Small intestine (tissue), 7 donors: Measurements from ENCODE around the gene JHY. TPM values are rescaled to one million over a fixed set of nuclear protein-coding genes. Genes with fewer than 3 reads are reported as not detected.
A peak's percentile ranks its signal among the peaks of the same experiment; 100 is the strongest.

Experiments used
- DNase-seq, 2 donors: peaks; one replicate each; pipeline versions ENCODE4 v3.0.0 to v3.0.0-alpha.2; 2013
- FAIRE-seq: peaks from 2 replicates; lab custom pipeline; 2012; peaks lifted over from hg19 to GRCh38; lab: Jason Lieb, UNC
- H3K27ac ChIP-seq, 3 donors: one replicate each; pipeline ENCODE4 v1.5.1; 2013; ENCODE audit warnings: low read length in 2 of 3, mild to moderate bottlenecking in 2 of 3, control low read depth in 1 of 3, inconsistent platforms in 1 of 3, low read depth in 1 of 3, moderate library complexity in 1 of 3
- H3K27me3 ChIP-seq, 3 donors: one replicate each; pipeline ENCODE4 v1.6.1; 2013; ENCODE audit warnings: low read length in 3 of 3, inconsistent platforms in 1 of 3; ENCODE audit not compliant: control insufficient read depth in 3 of 3, insufficient read depth in 3 of 3
- H3K36me3 ChIP-seq, 3 donors: one replicate each; pipeline ENCODE4 v1.6.1; 2013; ENCODE audit warnings: low read length in 3 of 3, inconsistent platforms in 1 of 3, low read depth in 1 of 3, mild to moderate bottlenecking in 1 of 3, moderate library complexity in 1 of 3; ENCODE audit not compliant: control insufficient read depth in 3 of 3, insufficient read depth in 2 of 3
- H3K4me1 ChIP-seq, 3 donors: one replicate each; pipeline ENCODE4 v1.6.1; 2013; ENCODE audit warnings: low read length in 2 of 3, inconsistent platforms in 1 of 3, low read depth in 1 of 3, mild to moderate bottlenecking in 1 of 3, moderate library complexity in 1 of 3; ENCODE audit not compliant: control insufficient read depth in 3 of 3, insufficient read depth in 2 of 3
- H3K4me3 ChIP-seq, 3 donors: one replicate each; pipeline ENCODE4 v1.5.1; 2013; ENCODE audit warnings: low read length in 3 of 3, control low read depth in 1 of 3, inconsistent platforms in 1 of 3, low read depth in 1 of 3, mild to moderate bottlenecking in 1 of 3, moderate library complexity in 1 of 3
- H3K9me3 ChIP-seq, 2 donors: one replicate each; pipeline ENCODE4 v1.6.1; 2013; ENCODE audit warnings: low read depth in 1 of 2, low read length in 1 of 2; ENCODE audit not compliant: control insufficient read depth in 2 of 2, insufficient read depth in 1 of 2
- WGBS, 3 donors: extraction: QIAGEN DNeasy Blood & Tissue Kit; methylation state at CpG; one replicate each; pipeline ENCODE4 v1.1.7; 2013; 5-methylcytosine and 5-hydroxymethylcytosine counted together
- polyA plus RNA-seq, 4 donors: library from polyadenylated mRNA; stranded (reverse) in 3 of 4; unstranded in 1 of 4; fragments of 200-250 nt in 3 of 4; fragments of 120-200 nt in 1 of 4; gene quantifications; one replicate each; pipeline versions ENCODE4 v1.2.1 to v1.2.3, GENCODE V29; 2013
- donor health status: healthy with polysubstance abuse.
- donor health status: control.
- donor health status: control.
- donor health status: Bipolar disorder and iron deficiency.
- donor health status: healthy.

The JHY gene
- polyA plus RNA-seq, 4 donors: 1.3 to 7.2 (median 1.6) TPM

DNA sequence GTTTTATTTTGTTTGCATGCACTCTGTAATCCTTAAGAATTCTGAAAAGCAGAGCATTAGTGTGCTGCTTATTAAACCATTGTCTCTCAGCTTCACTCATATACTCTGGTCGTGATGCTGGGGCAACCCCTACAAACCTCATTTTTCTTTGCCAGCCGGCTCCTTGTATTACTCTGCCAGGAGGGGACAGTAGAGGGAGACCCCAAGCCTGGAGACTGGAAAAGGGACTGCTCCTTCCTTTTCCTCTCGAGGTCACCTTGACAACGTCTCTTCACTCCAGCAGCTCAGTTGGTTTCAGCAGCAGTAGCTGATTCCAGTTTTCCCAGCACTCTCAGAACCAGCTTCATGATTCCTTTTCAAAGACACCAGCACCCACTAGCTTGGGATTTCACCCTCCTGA is 2.8 kb upstream of the JHY start:
- H3K36me3 ChIP-seq: no peaks in the 10 kb centered on the region
- peaks cover 0 to 6% (median 0%) of the 10 kb centered on the region in 3 donors for H3K27me3 ChIP-seq
- WGBS, 3 donors: 39 to 50% (median 50%) methylated on average over 4 of the region's 4 CpGs
- no peak overlapping the region for H3K4me3 ChIP-seq
- no peaks in the 10 kb centered on the region for H3K9me3 ChIP-seq
- DNase-seq (no peak), FAIRE-seq (no peak)
- H3K4me1 ChIP-seq: no peaks in the 10 kb centered on the region
- H3K27ac ChIP-seq: no peak overlapping the region

DNA sequence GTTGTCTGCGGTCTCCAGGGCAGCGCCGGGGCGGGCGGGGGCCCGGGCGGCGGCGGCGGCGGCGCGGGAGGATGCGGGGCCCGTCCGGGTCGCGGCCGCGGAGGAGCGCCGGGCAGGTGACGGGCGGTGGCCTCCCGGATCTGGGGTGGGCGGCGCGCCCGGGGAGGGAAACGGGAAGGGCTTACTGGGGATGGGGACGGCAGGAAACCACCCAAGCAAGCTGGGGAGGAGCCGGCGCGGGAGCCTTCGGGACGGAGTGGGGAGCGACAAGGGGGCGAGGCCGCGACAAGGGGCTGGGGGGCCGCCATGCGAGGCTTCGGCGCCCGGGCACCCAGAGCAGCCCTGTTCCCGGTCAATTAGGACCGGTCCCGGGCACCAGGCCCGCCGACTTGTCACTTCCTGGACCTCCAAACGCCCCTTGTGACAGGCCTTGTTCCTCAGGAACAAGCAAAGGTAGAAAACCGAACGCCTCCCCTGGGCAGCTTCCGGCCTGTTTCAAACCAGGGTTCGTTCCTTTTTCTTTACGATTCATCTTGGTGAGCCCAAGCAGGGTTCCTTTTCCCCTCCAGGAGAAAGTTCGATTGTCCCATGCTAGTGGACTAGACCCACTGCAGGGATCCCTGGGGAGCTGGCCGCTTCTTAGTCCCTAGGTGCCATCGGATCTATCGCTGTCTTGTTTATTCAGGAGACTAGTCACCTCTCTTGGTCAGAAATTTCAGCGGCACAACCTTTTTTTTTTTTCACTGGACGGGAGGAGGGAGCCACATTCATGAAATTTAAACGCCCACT is 492 bp downstream of the JHY start:
- DNase-seq: peak; percentile 47 to 84
- Histone ChIP-seq H3K4me3 (peak overlapping the region; percentile 59 to 81 (median 65)), H3K27me3 (peaks cover 0 to 6% (median 0%) of the 10 kb centered on the region in 3 donors), H3K9me3 (no peaks in the 10 kb centered on the region), H3K36me3 (peaks cover 0 to 7% (median 0%) of the 10 kb centered on the region in 3 donors), H3K4me1 (no peaks in the 10 kb centered on the region), H3K27ac (peak overlapping the region; percentile 68 to 91 (median 80))
- FAIRE-seq: no peak
- 1% methylated on average over 22 to 63 of the region's 63 CpGs for WGBS, 3 donors

DNA sequence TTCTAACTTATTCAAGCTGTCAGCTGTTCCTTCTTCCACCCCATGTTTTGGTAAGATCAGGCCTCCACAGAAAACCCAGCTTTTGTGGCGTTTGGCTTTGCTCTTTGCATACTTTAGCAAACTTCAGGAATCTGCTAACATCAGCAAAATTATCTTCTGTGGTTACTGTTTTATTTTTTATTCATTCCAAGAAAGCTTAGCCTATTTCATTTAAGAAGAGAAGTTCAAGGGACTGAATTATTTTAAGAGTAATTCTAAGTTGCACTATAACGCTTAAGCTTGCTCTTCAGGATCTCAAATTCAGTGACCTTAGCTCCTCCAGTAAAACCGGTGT is 1.1 kb downstream of the JHY start:
- peaks cover 0 to 8% (median 0%) of the 10 kb centered on the region in 3 donors for H3K36me3 ChIP-seq
- DNase-seq (no peak), FAIRE-seq (no peak)
- H3K9me3 ChIP-seq: no peaks in the 10 kb centered on the region
- H3K27ac ChIP-seq: peak overlapping the region; percentile 68 to 91 (median 80)
- 49 to 62% (median 60%) methylated on average over 3 of the region's 3 CpGs for WGBS, 3 donors
- no peaks in the 10 kb centered on the region for H3K4me1 ChIP-seq
- peak overlapping the region in 2 of 3 donors; percentile 59 to 81 for H3K4me3 ChIP-seq
- peaks cover 0 to 6% (median 0%) of the 10 kb centered on the region in 3 donors for H3K27me3 ChIP-seq

DNA sequence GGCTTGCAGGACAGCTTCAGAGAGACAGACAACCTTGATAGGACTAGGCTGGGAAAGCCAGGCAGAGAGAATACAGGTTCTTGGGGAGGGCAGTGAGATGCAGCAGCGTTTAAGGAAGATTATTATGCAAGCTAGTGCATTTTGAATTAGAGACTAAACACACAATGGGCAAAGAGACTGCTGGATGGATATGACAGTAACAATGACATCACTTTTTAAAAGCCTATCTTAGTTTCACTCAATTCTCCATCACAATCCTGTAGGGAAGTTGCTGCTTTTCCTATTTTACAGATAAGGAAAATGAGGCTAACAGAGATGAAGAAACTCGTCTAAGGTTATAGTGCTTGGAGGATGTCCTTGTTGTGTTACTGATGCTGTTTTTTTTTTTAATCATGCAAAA is 5.6 kb downstream of the JHY start:
- Histone ChIP-seq H3K27me3 (no peaks in the 10 kb centered on the region), H3K4me3 (no peak overlapping the region), H3K9me3 (no peaks in the 10 kb centered on the region), H3K4me1 (no peaks in the 10 kb centered on the region), H3K36me3 (peaks cover 0 to 11% (median 0%) of the 10 kb centered on the region in 3 donors), H3K27ac (no peak overlapping the region)
- FAIRE-seq (no peak), DNase-seq (no peak)
- 63 to 67% (median 65%) methylated on average over 2 of the region's 2 CpGs for WGBS, 3 donors

- 81 to 90% (median 86%) methylated on average over 5 of the region's 5 CpGs for WGBS, 3 donors
- Histone ChIP-seq H3K36me3 (peaks cover 0 to 11% (median 0%) of the 10 kb centered on the region in 3 donors), H3K27ac (no peak overlapping the region), H3K27me3 (no peaks in the 10 kb centered on the region), H3K9me3 (no peaks in the 10 kb centered on the region), H3K4me3 (no peak overlapping the region), H3K4me1 (no peaks in the 10 kb centered on the region)
- DNase-seq (no peak), FAIRE-seq (no peak)
These were observed 10.6 kb downstream of the JHY start for GRCh38 chr11:122893131-122893530.

DNA sequence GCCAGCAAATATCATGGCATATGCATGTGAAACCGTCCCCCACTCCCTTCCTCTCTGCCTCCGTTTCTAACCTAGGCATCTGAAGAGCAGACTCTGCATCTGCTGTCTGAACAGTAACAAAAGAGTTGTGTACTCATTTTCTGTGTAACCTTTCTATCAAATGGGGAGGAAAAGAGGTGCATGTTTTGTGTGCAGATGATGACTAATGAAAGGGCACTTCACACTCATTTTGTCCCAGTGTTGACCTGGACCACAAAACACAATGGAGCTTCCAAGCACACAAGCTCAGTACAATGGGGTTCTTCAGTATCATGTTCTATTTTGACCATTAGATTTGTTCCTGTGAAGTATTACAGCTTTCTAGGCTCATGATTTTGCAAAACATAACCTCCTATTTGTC is 13.0 kb downstream of the JHY start:
- DNase-seq (no peak), FAIRE-seq (no peak)
- WGBS, 3 donors: 87 to 88% (median 88%) methylated on average over 2 of the region's 2 CpGs
- Histone ChIP-seq H3K9me3 (no peaks in the 10 kb centered on the region), H3K4me3 (no peak overlapping the region), H3K27me3 (no peaks in the 10 kb centered on the region), H3K36me3 (peaks cover 0 to 8% (median 0%) of the 10 kb centered on the region in 3 donors), H3K4me1 (no peaks in the 10 kb centered on the region), H3K27ac (no peak overlapping the region)

DNA sequence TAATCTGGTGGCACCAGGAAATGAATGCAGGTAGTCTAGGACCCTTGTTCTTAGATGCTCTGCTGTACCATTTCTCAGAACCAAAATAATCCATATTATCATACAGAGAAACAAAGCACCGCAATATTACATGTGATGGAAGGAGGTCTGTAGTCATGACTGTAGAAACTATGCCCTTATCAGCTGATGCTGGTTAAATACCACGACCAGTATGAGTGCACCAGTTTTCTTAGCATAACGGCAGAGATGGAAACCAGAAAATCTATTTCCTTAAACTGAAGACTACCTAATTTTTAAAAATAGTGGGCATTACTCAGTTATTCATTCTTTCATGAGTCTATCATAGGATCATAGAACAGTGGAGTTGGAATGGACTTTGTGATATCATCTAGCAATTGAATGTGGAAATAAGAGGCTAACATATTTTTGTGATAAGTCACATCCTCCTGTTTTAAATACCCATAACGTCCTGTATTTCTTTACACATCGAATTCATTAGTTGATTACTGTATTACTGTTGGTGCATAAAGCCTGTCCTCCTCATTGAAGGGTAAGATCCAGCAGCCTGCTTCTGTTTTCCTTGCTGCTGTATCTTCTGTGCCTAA is 15.1 kb downstream of the JHY start:
- 74 to 78% (median 74%) methylated on average over 5 of the region's 5 CpGs for whole genome bisulfite sequencing, 3 donors
- DNase-seq (no peak), FAIRE-seq (no peak)
- H3K27ac ChIP-seq: no peak overlapping the region
- no peaks in the 10 kb centered on the region for H3K27me3 ChIP-seq
- H3K4me1 ChIP-seq: no peaks in the 10 kb centered on the region
- peaks cover 0 to 8% (median 0%) of the 10 kb centered on the region in 3 donors for H3K36me3 ChIP-seq
- H3K4me3 ChIP-seq: no peak overlapping the region
- no peaks in the 10 kb centered on the region for H3K9me3 ChIP-seq

GRCh38 chr11:122898799-122899198 is 16.2 kb downstream of the JHY start:
- DNase-seq (no peak), FAIRE-seq (no peak)
- Histone ChIP-seq H3K27me3 (no peaks in the 10 kb centered on the region), H3K4me1 (no peaks in the 10 kb centered on the region), H3K4me3 (no peak overlapping the region), H3K36me3 (peaks cover 0 to 8% (median 0%) of the 10 kb centered on the region in 3 donors), H3K9me3 (no peaks in the 10 kb centered on the region), H3K27ac (no peak overlapping the region)
- 67 to 78% (median 69%) methylated on average over 6 of the region's 6 CpGs for WGBS, 3 donors
